ENCODE data around the gene INAFM1. TPM values are rescaled to one million over a fixed set of nuclear protein-coding genes. Genes with fewer than 3 reads are reported as not detected.

The INAFM1 gene
- total RNA-seq, 4 donors from 2014 or later, result 12.5 to 17.4 (median 16.9) TPM

DNA sequence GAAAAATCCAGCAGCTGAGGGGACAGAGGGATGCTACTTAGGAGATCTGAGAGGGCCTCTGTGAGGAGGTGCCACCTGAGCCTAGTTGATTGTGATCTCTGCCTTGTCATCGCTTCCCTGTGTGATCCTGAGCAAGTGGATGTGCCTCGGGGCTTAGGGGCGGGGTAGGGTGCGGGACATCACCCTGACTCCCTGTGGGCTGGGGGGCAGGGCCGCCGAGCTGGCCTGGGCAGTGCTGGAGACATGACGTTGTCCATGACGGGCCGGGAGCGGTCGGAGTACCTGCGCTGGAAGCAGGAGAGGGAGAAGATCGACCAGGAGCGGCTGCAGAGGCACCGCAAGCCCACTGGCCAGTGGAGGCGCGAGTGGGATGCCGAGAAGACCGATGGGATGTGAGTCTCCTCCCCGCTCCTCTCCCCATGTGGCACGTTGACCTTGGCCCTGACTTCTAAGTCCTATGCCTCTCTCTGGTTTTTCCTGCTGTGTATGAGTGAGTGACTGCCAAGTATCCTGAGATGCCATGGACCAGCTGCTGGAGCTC is 8.2 kb upstream of the INAFM1 start:
- TF ChIP-seq POLR2AphosphoS5 (IDR thresholded peaks at IDR 0.05) (no peak), POLR2A (IDR thresholded peaks at IDR 0.05; ENCODE audit: low read depth) (no peak), EP300 (IDR thresholded peaks at IDR 0.05) (no peak)
- TF ChIP-seq, protein P1, sequence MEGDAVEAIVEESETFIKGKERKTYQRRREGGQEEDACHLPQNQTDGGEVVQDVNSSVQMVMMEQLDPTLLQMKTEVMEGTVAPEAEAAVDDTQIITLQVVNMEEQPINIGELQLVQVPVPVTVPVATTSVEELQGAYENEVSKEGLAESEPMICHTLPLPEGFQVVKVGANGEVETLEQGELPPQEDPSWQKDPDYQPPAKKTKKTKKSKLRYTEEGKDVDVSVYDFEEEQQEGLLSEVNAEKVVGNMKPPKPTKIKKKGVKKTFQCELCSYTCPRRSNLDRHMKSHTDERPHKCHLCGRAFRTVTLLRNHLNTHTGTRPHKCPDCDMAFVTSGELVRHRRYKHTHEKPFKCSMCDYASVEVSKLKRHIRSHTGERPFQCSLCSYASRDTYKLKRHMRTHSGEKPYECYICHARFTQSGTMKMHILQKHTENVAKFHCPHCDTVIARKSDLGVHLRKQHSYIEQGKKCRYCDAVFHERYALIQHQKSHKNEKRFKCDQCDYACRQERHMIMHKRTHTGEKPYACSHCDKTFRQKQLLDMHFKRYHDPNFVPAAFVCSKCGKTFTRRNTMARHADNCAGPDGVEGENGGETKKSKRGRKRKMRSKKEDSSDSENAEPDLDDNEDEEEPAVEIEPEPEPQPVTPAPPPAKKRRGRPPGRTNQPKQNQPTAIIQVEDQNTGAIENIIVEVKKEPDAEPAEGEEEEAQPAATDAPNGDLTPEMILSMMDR (IDR thresholded peaks at IDR 0.05), result no peak
- Histone ChIP-seq H3K4me1 (no peaks in the 10 kb centered on the region), H3K27me3 (no peaks in the 10 kb centered on the region), H3K9me3 (no peaks in the 10 kb centered on the region), H3K36me3 (peaks cover 66 to 100% (median 96%) of the 10 kb centered on the region in 4 donors), H3K4me3 (no peak overlapping the region), H3K27ac (replicated peaks in 1 of 4) (no peak overlapping the region)
- 94% methylated on average over 21 of the region's 21 CpGs for WGBS
- intact Hi-C loops (cut with DNase I), result no loop called here
- DNase-seq (ENCODE audit: extremely low spot score), result no peak

- no peaks in the 10 kb centered on the region for H3K9me3 ChIP-seq
- no peaks in the 10 kb centered on the region for H3K27me3 ChIP-seq
- H3K4me1 ChIP-seq, result peaks cover under 1 to 7% (median 5%) of the 10 kb centered on the region in 4 donors
- no peak overlapping the region for H3K27ac ChIP-seq (replicated peaks in 1 of 4)
- H3K36me3 ChIP-seq, result peaks cover 58 to 98% (median 95%) of the 10 kb centered on the region in 4 donors
- intact Hi-C loops (cut with DNase I), result no loop called here
- H3K4me3 ChIP-seq, result no peak overlapping the region
- TF ChIP-seq POLR2AphosphoS5 (IDR thresholded peaks at IDR 0.05) (no peak), POLR2A (IDR thresholded peaks at IDR 0.05; ENCODE audit: low read depth) (no peak), EP300 (IDR thresholded peaks at IDR 0.05) (no peak)
- TF ChIP-seq, protein P1 (IDR thresholded peaks at IDR 0.05), result no peak
- WGBS, result 94% methylated on average over 12 of the region's 14 CpGs
- no peak for DNase-seq (ENCODE audit: extremely low spot score)
These were observed 7.3 kb upstream of the INAFM1 start for GRCh38 chr19:47267350-47267759.

DNA sequence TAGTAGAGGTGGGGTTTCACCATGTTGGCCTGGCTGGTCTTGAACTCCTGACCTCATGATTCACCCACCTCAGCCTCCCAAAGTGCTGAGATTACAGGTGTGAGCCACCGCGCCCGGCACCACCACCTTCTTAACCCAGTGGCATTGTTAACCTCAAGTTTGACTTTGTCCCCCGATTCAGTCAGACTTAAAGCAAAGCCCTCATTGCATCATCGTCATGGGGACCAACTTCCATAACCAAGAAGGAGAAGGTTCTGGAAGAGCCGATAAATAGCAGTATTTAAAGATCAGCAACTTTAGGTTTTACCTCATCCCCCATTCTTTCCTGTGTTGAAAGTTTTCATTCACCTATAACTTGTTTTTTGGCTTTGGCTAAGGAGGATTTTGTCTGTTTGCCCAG is 6.7 kb upstream of the INAFM1 start:
- WGBS, result 76% methylated on average over 6 of the region's 6 CpGs
- no peak for TF ChIP-seq EP300 (IDR thresholded peaks at IDR 0.05)
- no peak for TF ChIP-seq POLR2AphosphoS5 (IDR thresholded peaks at IDR 0.05)
- H3K9me3 ChIP-seq, result no peaks in the 10 kb centered on the region
- no peak overlapping the region for H3K4me3 ChIP-seq
- H3K27me3 ChIP-seq, result no peaks in the 10 kb centered on the region
- peaks cover 7 to 14% (median 12%) of the 10 kb centered on the region in 4 donors for H3K4me1 ChIP-seq
- intact Hi-C loops (cut with DNase I), result no loop called here
- H3K36me3 ChIP-seq, result peaks cover 58 to 91% (median 88%) of the 10 kb centered on the region in 4 donors
- DNase-seq (ENCODE audit: extremely low spot score), result no peak
- H3K27ac ChIP-seq (replicated peaks in 1 of 4), result no peak overlapping the region

GRCh38 chr19:47269596-47269995 is 5.1 kb upstream of the INAFM1 start:
- Histone ChIP-seq H3K36me3 (peaks cover 49 to 76% (median 73%) of the 10 kb centered on the region in 4 donors), H3K4me1 (peaks cover 8 to 21% (median 15%) of the 10 kb centered on the region in 4 donors), H3K9me3 (no peaks in the 10 kb centered on the region), H3K27ac (replicated peaks in 1 of 4) (no peak overlapping the region), H3K4me3 (no peak overlapping the region), H3K27me3 (no peaks in the 10 kb centered on the region)
- TF ChIP-seq POLR2AphosphoS5 (IDR thresholded peaks at IDR 0.05) (no peak), POLR2A (IDR thresholded peaks at IDR 0.05; ENCODE audit: low read depth) (no peak)
- TF ChIP-seq, protein P1 (IDR thresholded peaks at IDR 0.05), result no peak
- intact Hi-C loops (cut with DNase I), result no loop called here
- DNase-seq (ENCODE audit: extremely low spot score), result no peak
- 93% methylated on average over 7 of the region's 7 CpGs for WGBS

GRCh38 chr19:47270408-47270807 is 4.3 kb upstream of the INAFM1 start:
- WGBS, result 86% methylated on average over 6 of the region's 10 CpGs

More at GRCh38 chr19:47270408-47270807, 4.3 kb upstream of the INAFM1 start:
- no peak for DNase-seq (ENCODE audit: extremely low spot score)
- peaks cover 41 to 68% (median 64%) of the 10 kb centered on the region in 4 donors for H3K36me3 ChIP-seq
- intact Hi-C loops (cut with DNase I), result no loop called here
- H3K4me3 ChIP-seq, result no peak overlapping the region
- H3K9me3 ChIP-seq, result no peaks in the 10 kb centered on the region
- no peak for TF ChIP-seq POLR2A (IDR thresholded peaks at IDR 0.05; ENCODE audit: low read depth)
- no peak for TF ChIP-seq POLR2AphosphoS5 (IDR thresholded peaks at IDR 0.05)
- TF ChIP-seq, protein P1 (IDR thresholded peaks at IDR 0.05), result no peak
- TF ChIP-seq EP300 (IDR thresholded peaks at IDR 0.05), result no peak
- no peaks in the 10 kb centered on the region for H3K27me3 ChIP-seq
- peaks cover 13 to 29% (median 22%) of the 10 kb centered on the region in 4 donors for H3K4me1 ChIP-seq
- no peak overlapping the region for H3K27ac ChIP-seq (replicated peaks in 1 of 4)
